GM12873 (cell line): ENCODE measurements around the gene OR2T4.

Experiments
- CTCF ChIP-seq: IDR thresholded peaks from 2 replicates; pipeline ENCODE4 v1.5.1; 2012; ENCODE audit warnings: low read depth, mild to moderate bottlenecking, moderate library complexity, low read length, control low read depth; ENCODE audit not compliant: insufficient read depth; ENCODE audit errors: missing control alignments

The OR2T4 gene

GRCh38 chr1:248404024-248404423, 42.6 kb downstream of the OR2T4 start:
- peak; percentile 43 for TF ChIP-seq CTCF

GRCh38 chr1:248406721-248407692, 45.5 kb downstream of the OR2T4 start:
- TF ChIP-seq CTCF = no peak
